Measurements from ENCODE around the gene MAJIN.

MAJIN gene

DNA sequence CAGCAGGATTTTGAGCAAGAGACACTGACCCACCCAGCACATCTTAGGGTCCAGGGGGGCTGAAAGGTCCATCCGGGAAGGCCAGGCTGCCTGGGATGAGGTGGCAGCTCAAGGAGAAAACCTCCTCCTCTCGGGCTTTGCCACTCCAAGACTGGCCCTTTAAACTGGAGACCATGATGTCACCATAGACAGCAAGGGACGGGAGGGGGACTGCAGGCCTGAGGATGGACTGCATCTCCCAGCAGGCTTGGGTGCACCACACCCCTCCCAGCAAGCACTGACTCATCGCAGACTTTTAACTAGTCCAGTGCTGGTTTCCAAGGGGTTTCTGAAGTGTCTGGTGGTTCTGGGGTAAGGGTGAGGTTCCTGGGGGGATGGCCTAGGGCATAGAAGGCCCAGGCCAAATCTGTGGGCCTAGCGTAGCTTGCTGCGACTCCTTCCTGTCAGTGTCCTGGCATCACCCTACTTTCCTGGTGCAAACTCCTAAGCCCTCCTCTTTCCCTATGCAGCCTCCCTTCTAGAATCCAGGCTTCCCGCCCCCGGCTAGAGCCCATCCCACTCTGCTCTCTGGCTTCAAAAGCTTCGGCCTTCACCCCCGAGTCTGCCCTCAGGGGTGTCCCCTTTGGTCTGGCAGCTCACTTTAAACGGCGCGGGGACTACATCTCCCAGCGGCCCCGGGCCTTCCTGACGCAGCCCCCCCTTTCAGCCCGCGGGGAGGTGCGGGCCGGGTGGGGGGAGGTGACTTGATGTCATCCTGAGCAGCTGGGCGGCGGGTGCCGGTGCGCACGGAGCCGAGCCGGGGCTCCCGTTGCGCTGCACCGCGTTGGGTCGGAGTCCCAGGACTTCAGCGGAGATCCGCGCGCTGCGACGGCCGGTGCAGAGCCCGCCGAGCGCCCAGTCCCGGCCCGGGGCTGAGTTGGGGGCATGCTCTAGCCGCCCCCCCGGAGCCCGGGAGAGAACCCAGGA lies 47.7 kb downstream of the MAJIN start, which contains the start of gene PPP2R5B (continued):
- TF ChIP-seq ZNF776 (tag by site-specific recombination; IDR thresholded peaks at IDR 0.05; ENCODE audit: borderline replicate concordance) (no peak), ZNF366 (tag by site-specific recombination; conservative IDR thresholded peaks at IDR 0.05) (0 out of 2 replicates have a peak, but pooled peaks have one; percentile 9), ZNF23 (tag by site-specific recombination; IDR thresholded peaks at IDR 0.05; ENCODE audit: borderline replicate concordance) (no peak), ZNF707 (tag by site-specific recombination; IDR thresholded peaks at IDR 0.05) (no peak), ZNF174 (tag by site-specific recombination; IDR thresholded peaks at IDR 0.05) (no peak), ZNF175 (tag by site-specific recombination; IDR thresholded peaks at IDR 0.05) (no peak), GLIS2 (tag by site-specific recombination; IDR thresholded peaks at IDR 0.05) (peak; percentile 98), ZNF544 (tag by site-specific recombination; IDR thresholded peaks at IDR 0.05) (no peak), GFI1B (tag by site-specific recombination; IDR thresholded peaks at IDR 0.05) (no peak), ZNF600 (tag by site-specific recombination; IDR thresholded peaks at IDR 0.05) (peak; percentile 40; the same call in 1 of the 2 replicates), EGR2 (tag by site-specific recombination; IDR thresholded peaks at IDR 0.05; ENCODE audit: low read depth) (no peak), ZNF239 (tag by site-specific recombination; IDR thresholded peaks at IDR 0.05) (no peak), MYNN (tag by site-specific recombination; IDR thresholded peaks at IDR 0.05; ENCODE audit: borderline replicate concordance) (peak; percentile 76), ZNF140 (tag by site-specific recombination; IDR thresholded peaks at IDR 0.05) (no peak), MZF1 (tag by site-specific recombination; IDR thresholded peaks at IDR 0.05; ENCODE audit: borderline replicate concordance) (no peak), ZNF560 (tag by site-specific recombination; IDR thresholded peaks at IDR 0.05; ENCODE audit: borderline replicate concordance) (no peak), GLI2 (tag by site-specific recombination; IDR thresholded peaks at IDR 0.05; ENCODE audit: borderline replicate concordance, low read depth) (no peak), ZNF677 (tag by site-specific recombination; IDR thresholded peaks at IDR 0.05) (no peak), ZNF792 (tag by site-specific recombination; IDR thresholded peaks at IDR 0.05) (no peak), ZBTB21 (tag by site-specific recombination; IDR thresholded peaks at IDR 0.05) (peak; percentile 70; the same call in 1 of the 2 replicates), TCF7L2 (IDR thresholded peaks at IDR 0.05; ENCODE audit: borderline replicate concordance, low read depth, low read length) (no peak), ZSCAN30 (tag by site-specific recombination; IDR thresholded peaks at IDR 0.05) (0 out of 2 replicates have a peak, but pooled peaks have one; percentile 12), ZNF221 (tag by site-specific recombination; IDR thresholded peaks at IDR 0.05; ENCODE audit: borderline replicate concordance) (no peak), MEIS1 (CRISPR knock-in tag; IDR thresholded peaks at IDR 0.05; ENCODE audit: borderline replicate concordance) (no peak), ZNF660 (tag by site-specific recombination; IDR thresholded peaks at IDR 0.05) (peak; percentile 12; the same call in 1 of the 2 replicates), WT1 (tag by site-specific recombination; IDR thresholded peaks at IDR 0.05) (peak; percentile 35)
- TF ChIP-seq, protein P1, sequence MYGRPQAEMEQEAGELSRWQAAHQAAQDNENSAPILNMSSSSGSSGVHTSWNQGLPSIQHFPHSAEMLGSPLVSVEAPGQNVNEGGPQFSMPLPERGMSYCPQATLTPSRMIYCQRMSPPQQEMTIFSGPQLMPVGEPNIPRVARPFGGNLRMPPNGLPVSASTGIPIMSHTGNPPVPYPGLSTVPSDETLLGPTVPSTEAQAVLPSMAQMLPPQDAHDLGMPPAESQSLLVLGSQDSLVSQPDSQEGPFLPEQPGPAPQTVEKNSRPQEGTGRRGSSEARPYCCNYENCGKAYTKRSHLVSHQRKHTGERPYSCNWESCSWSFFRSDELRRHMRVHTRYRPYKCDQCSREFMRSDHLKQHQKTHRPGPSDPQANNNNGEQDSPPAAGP (tag by site-specific recombination; IDR thresholded peaks at IDR 0.05), result peak; percentile 30; the same call in 1 of the 2 replicates
- TF ChIP-seq, protein P2, sequence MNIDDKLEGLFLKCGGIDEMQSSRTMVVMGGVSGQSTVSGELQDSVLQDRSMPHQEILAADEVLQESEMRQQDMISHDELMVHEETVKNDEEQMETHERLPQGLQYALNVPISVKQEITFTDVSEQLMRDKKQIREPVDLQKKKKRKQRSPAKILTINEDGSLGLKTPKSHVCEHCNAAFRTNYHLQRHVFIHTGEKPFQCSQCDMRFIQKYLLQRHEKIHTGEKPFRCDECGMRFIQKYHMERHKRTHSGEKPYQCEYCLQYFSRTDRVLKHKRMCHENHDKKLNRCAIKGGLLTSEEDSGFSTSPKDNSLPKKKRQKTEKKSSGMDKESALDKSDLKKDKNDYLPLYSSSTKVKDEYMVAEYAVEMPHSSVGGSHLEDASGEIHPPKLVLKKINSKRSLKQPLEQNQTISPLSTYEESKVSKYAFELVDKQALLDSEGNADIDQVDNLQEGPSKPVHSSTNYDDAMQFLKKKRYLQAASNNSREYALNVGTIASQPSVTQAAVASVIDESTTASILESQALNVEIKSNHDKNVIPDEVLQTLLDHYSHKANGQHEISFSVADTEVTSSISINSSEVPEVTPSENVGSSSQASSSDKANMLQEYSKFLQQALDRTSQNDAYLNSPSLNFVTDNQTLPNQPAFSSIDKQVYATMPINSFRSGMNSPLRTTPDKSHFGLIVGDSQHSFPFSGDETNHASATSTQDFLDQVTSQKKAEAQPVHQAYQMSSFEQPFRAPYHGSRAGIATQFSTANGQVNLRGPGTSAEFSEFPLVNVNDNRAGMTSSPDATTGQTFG (tag by site-specific recombination; IDR thresholded peaks at IDR 0.05; ENCODE audit: borderline replicate concordance), result no peak
- TF ChIP-seq, protein P3, sequence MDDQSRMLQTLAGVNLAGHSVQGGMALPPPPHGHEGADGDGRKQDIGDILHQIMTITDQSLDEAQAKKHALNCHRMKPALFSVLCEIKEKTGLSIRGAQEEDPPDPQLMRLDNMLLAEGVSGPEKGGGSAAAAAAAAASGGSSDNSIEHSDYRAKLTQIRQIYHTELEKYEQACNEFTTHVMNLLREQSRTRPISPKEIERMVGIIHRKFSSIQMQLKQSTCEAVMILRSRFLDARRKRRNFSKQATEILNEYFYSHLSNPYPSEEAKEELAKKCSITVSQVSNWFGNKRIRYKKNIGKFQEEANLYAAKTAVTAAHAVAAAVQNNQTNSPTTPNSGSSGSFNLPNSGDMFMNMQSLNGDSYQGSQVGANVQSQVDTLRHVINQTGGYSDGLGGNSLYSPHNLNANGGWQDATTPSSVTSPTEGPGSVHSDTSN (CRISPR knock-in tag; IDR thresholded peaks at IDR 0.05), result no peak
- TF ChIP-seq, protein P4, sequence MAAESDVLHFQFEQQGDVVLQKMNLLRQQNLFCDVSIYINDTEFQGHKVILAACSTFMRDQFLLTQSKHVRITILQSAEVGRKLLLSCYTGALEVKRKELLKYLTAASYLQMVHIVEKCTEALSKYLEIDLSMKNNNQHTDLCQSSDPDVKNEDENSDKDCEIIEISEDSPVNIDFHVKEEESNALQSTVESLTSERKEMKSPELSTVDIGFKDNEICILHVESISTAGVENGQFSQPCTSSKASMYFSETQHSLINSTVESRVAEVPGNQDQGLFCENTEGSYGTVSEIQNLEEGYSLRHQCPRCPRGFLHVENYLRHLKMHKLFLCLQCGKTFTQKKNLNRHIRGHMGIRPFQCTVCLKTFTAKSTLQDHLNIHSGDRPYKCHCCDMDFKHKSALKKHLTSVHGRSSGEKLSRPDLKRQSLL (tag by site-specific recombination; IDR thresholded peaks at IDR 0.05), result no peak
- TF ChIP-seq, protein P5, sequence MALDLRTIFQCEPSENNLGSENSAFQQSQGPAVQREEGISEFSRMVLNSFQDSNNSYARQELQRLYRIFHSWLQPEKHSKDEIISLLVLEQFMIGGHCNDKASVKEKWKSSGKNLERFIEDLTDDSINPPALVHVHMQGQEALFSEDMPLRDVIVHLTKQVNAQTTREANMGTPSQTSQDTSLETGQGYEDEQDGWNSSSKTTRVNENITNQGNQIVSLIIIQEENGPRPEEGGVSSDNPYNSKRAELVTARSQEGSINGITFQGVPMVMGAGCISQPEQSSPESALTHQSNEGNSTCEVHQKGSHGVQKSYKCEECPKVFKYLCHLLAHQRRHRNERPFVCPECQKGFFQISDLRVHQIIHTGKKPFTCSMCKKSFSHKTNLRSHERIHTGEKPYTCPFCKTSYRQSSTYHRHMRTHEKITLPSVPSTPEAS (tag by site-specific recombination; IDR thresholded peaks at IDR 0.05), result no peak
- TF ChIP-seq, protein P6, sequence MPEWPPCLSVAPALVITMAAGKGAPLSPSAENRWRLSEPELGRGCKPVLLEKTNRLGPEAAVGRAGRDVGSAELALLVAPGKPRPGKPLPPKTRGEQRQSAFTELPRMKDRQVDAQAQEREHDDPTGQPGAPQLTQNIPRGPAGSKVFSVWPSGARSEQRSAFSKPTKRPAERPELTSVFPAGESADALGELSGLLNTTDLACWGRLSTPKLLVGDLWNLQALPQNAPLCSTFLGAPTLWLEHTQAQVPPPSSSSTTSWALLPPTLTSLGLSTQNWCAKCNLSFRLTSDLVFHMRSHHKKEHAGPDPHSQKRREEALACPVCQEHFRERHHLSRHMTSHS (tag by site-specific recombination; IDR thresholded peaks at IDR 0.05), result no peak

All from HEK293 (cell line).